Raji (cell line): ENCODE measurements around the gene PRRT1.

Source experiments
- POLR2A ChIP-seq: IDR thresholded peaks from 2 replicates; pipeline ENCODE4 v1.6.1; 2011; ENCODE audit warnings: low read depth, low read length, control low read depth; ENCODE audit not compliant: insufficient read depth

PRRT1 gene

GRCh38 chr6:32127717-32128592 lies 23.8 kb downstream of the PRRT1 start, which contains the start of gene ATF6B:
ATF6B (minus strand) TSS chr6:32128246; CDS start chr6:32128207, 39 bp downstream.
- TF ChIP-seq POLR2A: peak; percentile 74

GRCh38 chr6:32127409-32127716 lies 24.4 kb downstream of the PRRT1 start:
- no peak for TF ChIP-seq POLR2A

- no peak for TF ChIP-seq POLR2A
Measured at GRCh38 chr6:32126880-32127279, 24.9 kb downstream of the PRRT1 start.

GRCh38 chr6:32123681-32124080 lies 28.1 kb downstream of the PRRT1 start:
- no peak for TF ChIP-seq POLR2A

GRCh38 chr6:32120573-32121059 lies 31.1 kb downstream of the PRRT1 start:
- no peak for TF ChIP-seq POLR2A

- TF ChIP-seq POLR2A: no peak
Measured at GRCh38 chr6:32118782-32119628, 32.7 kb downstream of the PRRT1 start.

- TF ChIP-seq POLR2A: no peak
Measured at GRCh38 chr6:32117461-32117860, 34.3 kb downstream of the PRRT1 start.

- TF ChIP-seq POLR2A: no peak
Measured at GRCh38 chr6:32116674-32117073, 35.1 kb downstream of the PRRT1 start.

- no peak for TF ChIP-seq POLR2A
Measured at GRCh38 chr6:32115623-32116022, 36.1 kb downstream of the PRRT1 start.

GRCh38 chr6:32114796-32115195 lies 36.9 kb downstream of the PRRT1 start:
- no peak for TF ChIP-seq POLR2A

- no peak for TF ChIP-seq POLR2A
Measured at GRCh38 chr6:32113386-32114352, 38.1 kb downstream of the PRRT1 start.

- TF ChIP-seq POLR2A: no peak
Measured at GRCh38 chr6:32112431-32112980, 39.2 kb downstream of the PRRT1 start.

- no peak for TF ChIP-seq POLR2A
Measured at GRCh38 chr6:32111424-32112066, 40.2 kb downstream of the PRRT1 start.

- TF ChIP-seq POLR2A: no peak
Measured at GRCh38 chr6:32110632-32111031, 41.1 kb downstream of the PRRT1 start.
